ENCODE data around the gene ELMO1. TPM values are rescaled to one million over a fixed set of nuclear protein-coding genes. Genes with fewer than 3 reads are reported as not detected.
A peak's percentile ranks its signal among the peaks of the same experiment; 100 is the strongest.

Gene ELMO1
- total and polyA plus RNA-seq, 2 of the 13 experiments (the other 11 are each of a cell fraction or from before 2014, with no cell fraction given): 0.11 to 0.17 TPM

- TF ChIP-seq ZNF737 (CRISPR knock-in tag; IDR thresholded peaks at IDR 0.05; ENCODE audit: borderline replicate concordance): no peak
These were observed 502.3 kb downstream of the ELMO1 start (continued) for GRCh38 chr7:36946401-36946739.

GRCh38 chr7:36945612-36946400, 502.9 kb downstream of the ELMO1 start:
- H3K27ac ChIP-seq (ENCODE audit: extremely low read length, insufficient read depth, low read length): peak overlapping the region; percentile 62
- peak; percentile 51 for FAIRE-seq
- WGBS (ENCODE audit: low lambda C conversion rate): 20% methylated on average over 7 of the region's 7 CpGs
- peak; percentile 99 for TF ChIP-seq ZBTB43 (CRISPR knock-in tag; conservative IDR thresholded peaks at IDR 0.05)
- no peak for TF ChIP-seq MAZ (IDR thresholded peaks at IDR 0.05; ENCODE audit: borderline replicate concordance, low read depth, low read length)
- TF ChIP-seq MAZ (CRISPR knock-in tag; IDR thresholded peaks at IDR 0.05; ENCODE audit: low read depth): peak; percentile 54; the same call in 1 of the 2 replicates
- TF ChIP-seq TCF12 (IDR thresholded peaks at IDR 0.05): no peak
- TF ChIP-seq TCF12 (CRISPR knock-in tag; IDR thresholded peaks at IDR 0.05): peak; percentile 98
- 0 out of 2 replicates have a peak, but pooled peaks have one; percentile 17 for TF ChIP-seq ZNF431 (CRISPR knock-in tag; IDR thresholded peaks at IDR 0.05; ENCODE audit: borderline replicate concordance, low read depth)
- no peak for TF ChIP-seq SIN3A (IDR thresholded peaks at IDR 0.05; ENCODE audit: borderline replicate concordance, low read depth, low read length)
- TF ChIP-seq PRDM15 (CRISPR knock-in tag; IDR thresholded peaks at IDR 0.05): no peak
- no peak for TF ChIP-seq ZNF30 (CRISPR knock-in tag; IDR thresholded peaks at IDR 0.05)
- no peak for TF ChIP-seq GLMP (CRISPR knock-in tag; IDR thresholded peaks at IDR 0.05; ENCODE audit: borderline replicate concordance)
- peak; percentile 35; the same call in 1 of the 2 replicates for TF ChIP-seq ZNF782 (CRISPR knock-in tag; IDR thresholded peaks at IDR 0.05; ENCODE audit: borderline replicate concordance)
- peak; percentile 48 for TF ChIP-seq ASH2L (IDR thresholded peaks at IDR 0.05; ENCODE audit: insufficient read length, low read depth, low read length)
- peak; percentile 64; the same call in 1 of the 2 replicates for TF ChIP-seq SIX4 (CRISPR knock-in tag; IDR thresholded peaks at IDR 0.05)
- no peak for TF ChIP-seq SNAPC5 (CRISPR knock-in tag; IDR thresholded peaks at IDR 0.05; ENCODE audit: borderline replicate concordance)

More at GRCh38 chr7:36945612-36946400, 502.9 kb downstream of the ELMO1 start:
- peak overlapping the region; percentile 53 for H3K9ac ChIP-seq (ENCODE audit: insufficient read depth, low read depth, low read length)
- H3K4me3 ChIP-seq (replicated peaks in 1 of 3; ENCODE audit: insufficient read depth in 1 of 3, low read depth in 2 of 3, low read length in 3 of 3): no peak overlapping the region; a peak in 1 of 6 replicates
- ATAC-seq (peak; percentile 84), DNase-seq (ENCODE audit: low spot score) (peak; percentile 86)
- in situ Hi-C loops (cut with HindIII; ENCODE audit: extremely low pct_ligation_motif_present, low pct_unique_long_range_greater_than_20kb): no loop called here
- no peaks in the 10 kb centered on the region for H3K9me3 ChIP-seq (ENCODE audit: low read length)
- POLR2A ChIA-PET: no interaction called here
- CTCF ChIA-PET (ENCODE audit: low intra/inter-chr PET ratio, low total read pairs): no interaction called here
- no TSS peak for BruUV-seq (replicated peaks)
- H2AFZ ChIP-seq (ENCODE audit: low read length): no peak overlapping the region
- intact Hi-C loops (cut with micrococcal nuclease; ENCODE audit: unreplicated experiment): loop anchor here (1.0 kb wide), 1 partner anchor 25 kb away; no protein-coding TSS in a partner anchor
- H3K4me1 ChIP-seq (ENCODE audit: insufficient read depth, low read length): peaks cover 93% of the 10 kb centered on the region
- 0 out of 5 replicates have a peak, but pooled peaks cover 0 to 4% of the 10 kb centered on the region in 2 experiments for H3K27me3 ChIP-seq (ENCODE audit: control insufficient read depth in 1 of 2, insufficient read depth in 2 of 2, low read length in 2 of 2)
- H3K4me2 ChIP-seq (ENCODE audit: low read depth, low read length): peak overlapping the region; percentile 63
- no peaks in the 10 kb centered on the region for H4K20me1 ChIP-seq (ENCODE audit: insufficient read depth, low read length)
- H3K36me3 ChIP-seq (replicated peaks in 1 of 2; ENCODE audit: control insufficient read depth in 1 of 2, insufficient read depth in 2 of 2, low read length in 2 of 2): no peaks in the 10 kb centered on the region
- H3K79me2 ChIP-seq (ENCODE audit: insufficient read depth, low read length): no peaks in the 10 kb centered on the region

Data from HepG2 (cell line).